K562 (cell line): ENCODE results near the gene CDC42BPB. TPM values are rescaled to one million over a fixed set of nuclear protein-coding genes. Genes with fewer than 3 reads are reported as not detected.

Experiments
- CBFA2T2 ChIP-seq: fragments of 450-650 bp; conservative IDR thresholded peaks from 2 replicates; pipeline ENCODE4 v1.6.1; 2017; ENCODE audit warnings: mild to moderate bottlenecking
- CXXC5 ChIP-seq: fragments of 250-450 bp; sonication (Bioruptor Pico); IDR thresholded peaks from 2 replicates; pipeline ENCODE4 v1.8.0; 2022; ENCODE audit warnings: inconsistent platforms, mild to moderate bottlenecking, moderate library complexity
- ELF1 ChIP-seq: fragments of 200-800 bp; sonication (Bioruptor generic); IDR thresholded peaks from 2 replicates; pipeline ENCODE4 v1.6.1; 2016; ENCODE audit warnings: missing genetic modification characterization, missing compliant biosample characterization
- IFI16 ChIP-seq: fragments of 250-450 bp; sonication (Bioruptor Pico); IDR thresholded peaks from 2 replicates; pipeline ENCODE4 v2.1.2; 2022; ENCODE audit warnings: mild to moderate bottlenecking, inconsistent platforms
- MGA ChIP-seq: fragments of 450-650 bp; IDR thresholded peaks from 2 replicates; pipeline ENCODE4 v1.6.1; 2016; ENCODE audit warnings: mild to moderate bottlenecking, moderate library complexity
- NFIC ChIP-seq: fragments of 450-650 bp; IDR thresholded peaks from 2 replicates; pipeline ENCODE4 v1.6.1; 2017; ENCODE audit warnings: mild to moderate bottlenecking, inconsistent platforms
- SRSF1 ChIP-seq: fragments of 200-400 bp; formaldehyde crosslinking; IDR thresholded peaks from 2 replicates; pipeline ENCODE4 v1.6.1; 2017; ENCODE audit warnings: mild to moderate bottlenecking, low read depth, low read length, moderate library complexity
- TAL1 ChIP-seq: fragments of 450-650 bp; IDR thresholded peaks from 2 replicates; pipeline ENCODE4 v1.6.1; 2016; ENCODE audit warnings: mild to moderate bottlenecking
- TEAD4 ChIP-seq, 2 experiments: sonication (generic) in 1 of 2; formaldehyde crosslinking in 1 of 2; IDR thresholded peaks; 2 replicates each; pipeline versions ENCODE4 v1.6.1 to v1.8.0; 2012 to 2022; ENCODE audit warnings: borderline replicate concordance in 1 of 2, inconsistent platforms in 1 of 2, low read length in 1 of 2, mild to moderate bottlenecking in 1 of 2, missing genetic modification reagents in 1 of 2
- ZNF592 ChIP-seq: fragments of 450-650 bp; IDR thresholded peaks from 2 replicates; pipeline ENCODE4 v1.6.1; 2017; ENCODE audit warnings: antibody characterized with exemption, mild to moderate bottlenecking
- polyA plus RNA-seq, 8 experiments: library from polyadenylated mRNA; depleted of rRNA in 4 of 8; stranded (reverse) in 5 of 8; unstranded in 3 of 8; fragments of >200 nt; fragmentation: Nextera tagmentation in 2 of 8; fragmentation: Illumina TruSeq in 1 of 8; extraction: Ambion mirVana in 2 of 8; extraction: Trizol in 1 of 8; gene quantifications; 2 replicates each; pipeline versions ENCODE4 v1.2.1 to v1.2.3, GENCODE V29; 2011 to 2014; ENCODE audit warnings: inconsistent platforms in 1 of 8, missing spikeins in 1 of 8
- total RNA-seq, 7 experiments: library from RNA; depleted of rRNA in 6 of 7; stranded (reverse); fragments of >200 nt in 6 of 7; fragmentation: Illumina TruSeq in 2 of 7; extraction: Trizol in 2 of 7; gene quantifications; 2 replicates each; pipeline versions ENCODE4 v1.2.1 to v1.2.3, GENCODE V29; 2011 to 2021; ENCODE audit warnings: low replicate concordance in 1 of 7
- TF ChIP-seq, protein P1 (sequence below): sonication (generic); formaldehyde crosslinking; IDR thresholded peaks from 2 replicates; pipeline ENCODE4 v1.9.0; 2022; ENCODE audit warnings: mild to moderate bottlenecking, missing genetic modification reagents

The CDC42BPB gene
- total and polyA plus RNA-seq, 9 of the 15 experiments (the other 6 are each of a cell fraction or from before 2014, with no cell fraction given): 0.07 to 24.3 (median 12.6) TPM

DNA sequence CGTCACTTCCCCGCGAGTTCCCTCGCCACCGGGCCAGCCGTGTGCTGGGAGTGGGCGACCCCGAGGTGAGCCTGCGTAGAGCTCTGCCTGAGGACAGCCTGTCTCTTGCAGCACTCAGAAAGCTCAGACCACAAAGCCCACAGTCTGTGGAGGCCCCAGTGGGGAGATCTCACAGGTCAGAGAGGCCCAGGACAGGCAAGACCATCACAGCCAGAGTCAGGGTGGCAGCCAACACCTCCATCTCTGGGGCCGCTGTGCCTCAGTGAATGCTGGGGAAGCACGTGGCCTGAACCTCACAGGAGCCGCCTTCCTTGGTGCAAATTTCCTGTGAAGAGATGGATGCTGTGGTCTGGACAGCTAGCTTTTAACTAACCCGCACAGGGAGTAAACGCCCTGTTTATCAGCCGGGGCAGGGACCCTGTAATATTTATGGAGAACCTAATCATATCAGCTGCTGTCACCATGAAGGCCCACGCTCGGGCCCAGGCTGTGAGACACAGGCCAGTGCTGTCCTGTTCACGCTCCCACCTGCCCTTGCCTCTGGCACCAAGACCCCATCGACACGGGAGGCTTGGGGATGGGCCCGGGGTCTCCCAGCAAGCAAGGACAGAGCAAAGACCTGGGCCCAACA is 56.9 kb downstream of the CDC42BPB start (continued):
- TF ChIP-seq MGA (peak; percentile 63), CBFA2T2 (peak; percentile 64), SRSF1 (no peak), IFI16 (CRISPR knock-in tag) (0 out of 2 replicates have a peak, but pooled peaks have one; percentile 54), CXXC5 (peak; percentile 24; the same call in 1 of the 2 replicates), ZNF592 (peak; percentile 91), ELF1 (tag) (no peak), TEAD4 (IDR thresholded peaks at IDR 0.05; ENCODE audit: low read length) (peak; percentile 70), TEAD4 (CRISPR knock-in tag; IDR thresholded peaks at IDR 0.05; ENCODE audit: borderline replicate concordance) (no peak), TAL1 (peak; percentile 73), NFIC (0 out of 2 replicates have a peak, but pooled peaks have one; percentile 6)
- TF ChIP-seq, protein P1, sequence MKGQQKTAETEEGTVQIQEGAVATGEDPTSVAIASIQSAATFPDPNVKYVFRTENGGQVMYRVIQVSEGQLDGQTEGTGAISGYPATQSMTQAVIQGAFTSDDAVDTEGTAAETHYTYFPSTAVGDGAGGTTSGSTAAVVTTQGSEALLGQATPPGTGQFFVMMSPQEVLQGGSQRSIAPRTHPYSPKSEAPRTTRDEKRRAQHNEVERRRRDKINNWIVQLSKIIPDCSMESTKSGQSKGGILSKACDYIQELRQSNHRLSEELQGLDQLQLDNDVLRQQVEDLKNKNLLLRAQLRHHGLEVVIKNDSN (CRISPR knock-in tag): peak; percentile 50; the same call in 1 of the 2 replicates
